GM19043 (cell line): Measurements from ENCODE around the gene L3HYPDH.

Experiments
- ATAC-seq: cut with Tn5 transposase; IDR thresholded peaks from one replicate; pipeline ENCODE4 v1.9.1; 2021; ENCODE audit warnings: low read depth; ENCODE audit not compliant: unreplicated experiment

L3HYPDH gene

GRCh38 chr14:59483819-59484638 lies at the start of gene L3HYPDH, which contains the start of gene JKAMP:
Gene L3HYPDH (minus strand): TSS chr14:59484408. CDS start chr14:59484316, 92 bp downstream.
Gene JKAMP (plus strand): TSS chr14:59484517. CDS start chr14:59484590, 73 bp downstream.
- ATAC-seq, result peak; percentile 77

DNA sequence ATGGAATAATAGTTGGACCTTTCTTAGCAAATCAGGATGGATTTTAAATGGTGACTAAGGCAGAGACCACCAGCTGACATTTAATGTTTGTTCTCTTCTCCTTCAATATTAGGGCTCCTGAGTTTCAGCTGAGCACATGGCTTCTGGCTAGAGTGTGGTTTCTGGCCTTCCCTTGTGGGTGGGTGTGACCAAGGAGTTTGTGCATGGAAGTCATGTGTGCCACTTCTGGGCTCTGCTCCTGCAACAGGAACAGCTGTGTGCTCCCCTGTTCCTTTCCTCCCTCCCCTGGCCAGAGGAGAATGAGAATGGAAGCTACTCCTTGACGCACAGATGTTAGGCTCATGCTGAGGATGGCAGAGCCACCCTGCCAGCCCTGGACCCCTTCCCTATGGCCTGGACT lies 48.2 kb upstream of the L3HYPDH start:
- ATAC-seq, result no peak

DNA sequence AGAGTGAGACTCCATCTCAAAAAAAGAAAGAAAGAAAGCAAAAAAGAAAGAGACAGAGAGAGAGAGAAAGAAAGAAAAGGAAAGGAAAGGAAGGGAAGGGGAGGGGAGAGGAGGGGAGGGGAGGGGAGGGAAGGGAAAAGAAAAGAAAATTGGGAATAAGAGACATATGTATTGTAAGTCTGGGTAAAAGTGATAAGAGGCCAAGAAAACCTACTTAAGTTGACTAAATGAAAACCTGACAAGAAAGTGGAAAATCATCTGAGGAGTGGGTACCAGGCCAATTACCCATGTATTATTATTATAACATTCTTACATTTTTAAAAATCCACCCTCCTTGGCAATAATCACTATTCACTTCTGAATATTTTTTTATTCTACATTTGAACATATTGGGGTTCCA lies 46.1 kb upstream of the L3HYPDH start:
- ATAC-seq, result no peak

GRCh38 chr14:59529189-59529588 lies 45.0 kb upstream of the L3HYPDH start:
- ATAC-seq, result no peak

DNA sequence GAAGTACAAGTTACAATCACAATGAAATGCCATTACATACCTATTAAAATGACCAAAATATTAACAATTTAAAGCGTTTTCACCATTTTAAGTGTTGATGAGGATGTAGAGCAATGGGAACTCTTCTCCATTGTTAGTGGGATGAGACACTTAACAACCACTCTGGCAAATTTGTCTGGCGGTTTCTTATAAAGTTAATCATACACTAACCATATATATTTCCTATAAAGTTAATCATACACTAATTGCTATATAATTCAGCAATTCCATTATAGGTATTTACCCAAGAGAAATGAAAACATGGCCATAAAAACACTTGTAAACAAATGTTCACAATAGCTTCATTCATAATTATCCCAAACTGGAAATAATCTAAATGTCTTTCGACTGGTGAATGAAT lies 36.0 kb upstream of the L3HYPDH start:
- ATAC-seq, result no peak

DNA sequence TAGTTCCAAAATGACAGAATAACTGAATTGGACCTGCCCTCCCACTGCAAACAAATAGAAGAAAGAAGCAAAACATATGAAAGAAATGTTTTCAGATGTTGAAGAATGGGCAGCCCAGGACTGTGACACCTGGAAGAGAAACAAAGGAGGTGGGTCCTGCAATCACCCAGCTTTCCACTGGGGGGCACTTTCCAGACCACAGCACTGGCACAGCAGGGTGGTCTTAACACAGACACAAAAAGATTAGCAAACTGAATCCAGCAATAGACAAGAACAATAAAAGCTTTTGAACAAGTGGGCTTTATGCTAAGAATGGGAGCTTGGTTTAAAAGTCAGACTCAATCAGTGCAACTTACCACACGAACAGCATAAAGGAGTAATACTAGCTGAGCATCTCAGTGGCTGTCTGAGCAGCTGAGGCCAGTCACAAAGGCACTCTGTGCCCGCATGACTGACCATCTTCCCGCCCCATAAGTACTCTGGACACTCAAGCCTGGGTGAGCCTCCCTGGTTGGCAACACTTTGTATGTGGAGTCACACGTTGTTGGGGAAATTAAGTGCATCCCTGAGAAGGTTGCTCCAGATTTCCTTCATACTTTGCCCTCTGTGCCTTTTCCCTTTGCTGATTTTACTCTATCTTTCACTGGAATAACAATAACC lies 27.8 kb upstream of the L3HYPDH start:
- no peak for ATAC-seq

GRCh38 chr14:59510966-59511365 lies 26.8 kb upstream of the L3HYPDH start:
- ATAC-seq, result no peak

DNA sequence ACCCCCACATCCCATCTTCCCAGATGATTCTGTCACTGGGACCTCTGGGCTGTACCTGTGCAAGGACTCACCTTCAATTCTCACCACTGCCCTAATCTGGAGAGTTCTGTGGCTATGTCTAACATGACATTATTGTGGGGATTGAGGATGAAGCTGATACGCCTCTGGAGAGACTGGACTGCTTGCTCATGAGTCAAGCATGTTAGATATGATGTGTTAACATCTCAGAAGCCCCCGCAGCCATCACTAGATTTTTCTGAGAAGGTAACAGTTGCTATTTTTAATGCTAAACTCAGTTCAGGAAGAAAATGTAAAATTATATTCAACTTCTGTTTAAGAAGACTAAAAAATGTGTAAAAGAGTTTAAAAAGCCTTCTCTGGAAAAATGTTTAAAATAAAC lies 25.8 kb upstream of the L3HYPDH start:
- ATAC-seq, result no peak

DNA sequence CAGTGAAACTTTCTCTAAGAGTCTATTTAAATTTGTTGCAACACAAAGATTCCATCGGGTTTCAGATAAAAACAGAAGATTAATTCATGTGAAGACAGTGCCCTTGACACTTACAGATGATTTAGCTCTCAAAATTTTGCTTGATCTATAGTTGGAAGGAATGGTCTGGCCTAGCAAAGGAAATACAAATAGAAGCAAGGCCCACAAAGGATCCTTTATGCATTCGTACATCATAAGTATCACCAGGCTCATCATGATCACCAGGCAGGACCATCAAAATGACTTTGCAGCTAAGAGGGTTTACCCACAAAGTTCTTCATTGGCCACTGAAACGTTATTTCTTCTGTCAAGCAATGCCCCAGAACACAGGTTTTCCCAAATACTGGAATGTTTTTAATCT lies 24.9 kb upstream of the L3HYPDH start:
- no peak for ATAC-seq

GRCh38 chr14:59507752-59508103 lies 23.5 kb upstream of the L3HYPDH start:
- ATAC-seq, result no peak

DNA sequence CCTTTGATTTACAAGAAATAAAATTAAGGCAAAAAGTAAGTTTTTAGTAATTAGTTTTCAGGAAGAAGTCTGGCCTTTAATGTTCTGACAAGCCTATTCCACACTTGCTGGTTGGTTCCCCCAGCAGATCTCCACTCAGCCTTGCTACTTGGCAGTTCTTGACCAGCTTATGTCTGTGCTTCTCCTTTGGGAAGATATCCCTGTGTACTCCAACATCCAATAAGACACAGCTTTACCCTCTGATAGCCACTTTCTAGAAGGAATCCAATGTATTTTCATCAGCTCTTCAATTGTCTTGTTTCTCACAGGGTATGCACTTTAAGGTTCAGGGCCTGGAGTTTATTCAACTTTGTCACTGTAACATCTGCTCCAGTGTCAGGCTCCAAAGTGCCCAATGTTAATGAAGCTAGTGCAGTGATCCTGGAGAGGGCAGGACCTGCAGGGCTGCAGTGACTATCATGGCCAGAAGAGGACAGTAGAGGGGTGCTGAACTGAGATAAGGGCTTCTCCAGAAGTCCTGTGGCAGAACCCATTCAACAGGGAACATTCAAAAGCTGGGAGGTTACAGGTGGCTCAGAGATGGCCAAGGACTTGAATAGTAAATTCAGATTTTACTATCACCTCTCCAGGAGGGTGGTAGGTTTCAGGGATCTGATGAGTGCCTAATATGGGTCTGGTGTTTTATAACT lies 23.0 kb upstream of the L3HYPDH start:
- ATAC-seq, result peak; percentile 69

DNA sequence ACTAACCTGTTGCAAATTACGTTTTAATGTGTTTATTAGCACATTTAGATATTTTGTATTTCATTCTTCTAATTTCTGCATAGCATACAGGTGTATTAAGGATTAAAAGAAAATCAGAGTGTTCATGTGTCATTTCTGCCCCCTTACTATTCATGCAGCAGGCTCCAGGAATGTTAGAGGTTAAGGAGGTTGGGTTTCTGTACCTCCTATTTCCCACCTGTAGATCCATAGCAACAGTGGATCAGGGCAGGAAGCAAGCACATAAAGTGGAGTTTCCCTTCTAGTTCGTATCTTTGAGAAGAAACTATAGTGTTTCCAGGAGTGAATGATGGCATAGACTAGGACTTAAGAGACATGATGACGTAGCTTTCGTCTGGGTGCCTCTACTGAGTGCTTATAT lies 19.0 kb upstream of the L3HYPDH start:
- ATAC-seq, result no peak

GRCh38 chr14:59500732-59501131 lies 16.5 kb upstream of the L3HYPDH start:
- ATAC-seq, result no peak

GRCh38 chr14:59492384-59492783 lies 8.2 kb upstream of the L3HYPDH start:
- ATAC-seq, result no peak

GRCh38 chr14:59490756-59491155 lies 6.5 kb upstream of the L3HYPDH start:
- ATAC-seq, result no peak

GRCh38 chr14:59484639-59485175 lies 499 bp upstream of the L3HYPDH start:
- peak; percentile 34 for ATAC-seq

- ATAC-seq, result no peak
Observed at GRCh38 chr14:59483363-59483762, 845 bp downstream of the L3HYPDH start.

DNA sequence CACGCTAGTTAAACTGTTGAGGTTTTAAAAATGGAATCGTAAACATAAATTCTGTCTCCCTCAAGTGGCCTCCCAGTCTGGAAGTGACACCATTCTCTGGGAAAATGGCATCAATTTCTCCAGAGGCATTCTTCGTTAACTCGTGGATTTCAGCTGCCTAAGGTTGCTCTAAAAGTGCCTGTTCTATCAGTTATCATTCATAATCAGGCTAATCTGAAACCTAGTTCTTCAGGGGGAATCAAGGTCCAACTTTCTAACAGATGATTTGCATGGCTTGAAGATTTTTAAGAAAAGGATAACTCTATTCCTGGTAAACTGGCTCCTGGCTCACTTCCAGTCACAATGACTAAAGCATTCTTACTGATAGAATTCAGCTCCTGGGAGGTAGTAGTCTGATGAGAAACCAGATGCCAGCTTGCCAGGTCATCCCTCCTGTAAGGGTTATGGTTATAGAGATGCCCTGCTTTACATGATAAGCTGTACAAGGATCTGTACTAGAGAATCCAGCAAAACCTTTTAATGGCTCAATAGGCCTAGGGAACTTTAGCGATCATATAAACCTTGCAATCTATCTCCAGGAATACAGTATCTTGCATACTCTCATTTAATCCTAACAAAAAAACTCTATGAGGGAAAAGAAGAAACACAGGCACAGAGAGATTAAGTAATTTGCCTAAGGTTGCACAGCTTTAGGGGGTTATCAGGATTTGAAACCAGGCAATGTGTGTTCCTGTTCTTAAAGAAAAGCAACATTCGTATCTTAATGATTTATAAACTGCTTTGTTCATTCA lies 1.5 kb downstream of the L3HYPDH start:
- no peak for ATAC-seq

GRCh38 chr14:59481871-59482540 lies 2.2 kb downstream of the L3HYPDH start:
- no peak for ATAC-seq

- ATAC-seq, result no peak
Observed at GRCh38 chr14:59481407-59481806, 2.8 kb downstream of the L3HYPDH start.
